HT-29 (cell line): Measurements from ENCODE around the gene PTK7. TPM values are rescaled to one million over a fixed set of nuclear protein-coding genes. Genes with fewer than 3 reads are reported as not detected.

ENCODE experiments used
- DNase-seq: peaks from one replicate; pipeline ENCODE4 v3.0.0-alpha.2; 2015; ENCODE audit warnings: low spot score
- total RNA-seq: library from RNA; depleted of rRNA; stranded (reverse); fragments of >200 nt; shearing (Covaris generic); gene quantifications from 2 replicates; pipeline ENCODE4 v1.2.3, GENCODE V29; 2014

PTK7 gene
- total RNA-seq, 1 experiment from 2014 or later: 56.3 TPM

DNA sequence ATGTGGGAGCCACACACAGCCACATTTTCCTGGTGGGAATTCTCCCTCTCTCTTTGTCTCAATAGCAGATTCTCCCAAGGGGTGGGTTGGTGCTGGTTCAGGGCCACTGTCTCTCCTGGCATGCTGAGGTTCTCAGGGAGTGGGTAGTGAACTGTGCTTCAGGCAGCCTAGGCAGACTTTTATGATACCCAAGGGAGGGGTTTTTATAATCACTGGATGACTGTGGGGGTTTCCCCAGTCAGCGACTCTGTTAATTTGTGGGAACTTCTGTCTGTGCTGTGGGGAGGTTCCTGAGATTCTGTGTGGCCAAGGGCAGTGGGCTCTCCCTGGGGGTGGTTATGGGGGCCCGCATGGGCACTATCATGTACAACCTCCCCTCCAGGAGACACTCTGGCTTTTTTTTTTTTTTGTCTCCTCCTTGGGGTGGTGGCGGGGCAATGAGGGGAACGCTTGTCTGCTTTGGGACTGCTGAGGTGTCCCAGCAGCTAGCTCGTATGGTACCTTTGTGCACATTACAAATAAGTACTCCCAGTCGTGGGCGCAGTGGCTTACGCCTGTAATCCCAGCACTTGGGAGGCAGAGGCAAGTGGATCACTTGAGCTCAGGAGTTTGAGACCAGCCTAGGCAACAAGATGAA, 10.0 kb downstream of the PTK7 start:
- DNase-seq: no peak

DNA sequence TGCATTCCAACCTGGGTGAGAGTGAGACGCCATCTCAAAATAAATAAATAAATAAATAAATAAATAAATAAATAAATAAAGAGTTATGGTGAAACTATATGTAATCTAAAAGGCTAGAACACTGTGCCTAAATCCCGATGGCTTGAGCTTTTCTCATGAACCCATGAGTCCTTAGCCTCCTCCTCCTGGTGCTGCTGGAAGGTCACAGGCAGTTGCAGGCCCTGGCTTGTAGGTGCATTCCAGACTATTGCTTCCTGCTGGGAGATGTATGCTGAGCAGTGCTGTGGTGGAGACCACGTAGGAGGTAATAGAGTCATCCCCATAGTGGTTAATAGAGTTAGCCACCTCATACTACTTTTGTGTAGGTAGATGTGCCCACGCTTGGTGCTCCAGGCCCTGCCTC, 12.5 kb downstream of the PTK7 start:
- peak; percentile 7 for DNase-seq

DNA sequence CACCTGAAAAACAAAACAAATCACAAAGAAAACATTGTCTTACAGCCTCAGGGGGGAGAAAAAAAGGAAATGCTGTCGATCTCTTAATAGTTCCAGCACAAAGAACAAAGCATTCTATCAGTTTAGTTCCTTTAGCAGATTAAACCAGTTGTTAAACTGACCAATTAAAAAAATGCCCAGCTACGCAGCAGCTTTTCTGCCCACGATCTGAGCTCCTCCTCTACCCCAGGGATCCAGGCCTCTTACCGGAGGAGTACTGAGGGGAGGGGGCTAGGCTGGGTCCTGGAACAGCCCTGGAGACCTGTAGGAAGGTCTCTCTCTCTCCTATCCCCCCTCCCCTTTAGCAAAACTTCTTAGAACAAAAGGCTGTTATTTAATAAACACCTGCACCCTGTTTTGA, 13.4 kb downstream of the PTK7 start:
- no peak for DNase-seq

DNA sequence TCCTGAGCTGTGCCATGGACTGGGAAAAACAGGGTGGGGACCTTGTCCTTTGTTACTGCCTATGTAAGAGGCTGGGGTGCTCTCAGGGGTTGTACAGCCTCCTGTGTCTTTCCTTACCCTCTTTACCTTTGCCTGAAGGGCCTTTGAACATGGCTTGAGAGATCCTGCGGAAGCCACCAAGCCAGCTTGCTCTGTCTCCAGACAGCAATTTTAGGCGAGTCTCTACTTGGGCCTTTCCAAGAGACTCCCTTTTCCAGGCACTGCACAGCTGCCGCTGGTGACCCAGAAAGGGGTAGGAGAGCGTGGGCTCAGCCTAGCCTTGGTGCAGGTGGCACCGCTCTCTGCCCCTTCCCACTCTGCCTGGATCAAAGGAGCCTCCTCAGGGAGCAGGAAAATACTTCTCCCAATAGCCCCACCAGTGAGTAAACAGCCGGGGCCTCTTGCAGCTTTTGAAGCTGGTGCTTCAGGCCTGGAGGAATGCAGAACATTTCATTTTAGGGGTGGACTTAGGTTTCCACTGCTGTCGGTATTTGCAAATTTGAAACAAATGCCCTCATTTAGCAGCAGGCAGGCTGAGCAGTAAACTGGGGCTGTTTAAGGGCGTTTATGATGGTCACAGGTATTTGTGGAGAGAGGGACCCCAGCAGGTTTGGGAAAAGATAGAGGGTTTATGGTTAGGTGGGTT, 13.9 kb downstream of the PTK7 start:
- DNase-seq: peak; percentile 20

DNA sequence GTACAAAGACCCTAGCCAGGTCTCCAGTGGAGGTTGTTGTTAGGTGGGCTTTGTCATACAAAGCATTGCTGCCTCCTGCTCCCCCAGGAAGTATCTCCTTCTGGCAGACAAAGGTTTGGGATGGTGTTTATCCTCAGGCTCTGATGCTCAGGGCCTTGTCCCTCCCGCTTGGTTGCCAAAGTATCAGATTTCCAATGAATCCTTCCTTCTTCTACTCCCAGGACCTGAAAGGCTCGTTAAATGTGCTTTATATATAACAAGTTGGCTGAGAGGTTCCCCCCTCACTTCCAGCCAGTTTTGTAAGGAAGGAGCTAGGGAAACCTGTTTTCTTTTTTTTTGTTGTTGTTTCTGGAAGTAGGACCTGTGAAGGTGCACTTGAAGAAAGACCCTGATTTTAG, 14.4 kb downstream of the PTK7 start:
- DNase-seq: peak; percentile 28

DNA sequence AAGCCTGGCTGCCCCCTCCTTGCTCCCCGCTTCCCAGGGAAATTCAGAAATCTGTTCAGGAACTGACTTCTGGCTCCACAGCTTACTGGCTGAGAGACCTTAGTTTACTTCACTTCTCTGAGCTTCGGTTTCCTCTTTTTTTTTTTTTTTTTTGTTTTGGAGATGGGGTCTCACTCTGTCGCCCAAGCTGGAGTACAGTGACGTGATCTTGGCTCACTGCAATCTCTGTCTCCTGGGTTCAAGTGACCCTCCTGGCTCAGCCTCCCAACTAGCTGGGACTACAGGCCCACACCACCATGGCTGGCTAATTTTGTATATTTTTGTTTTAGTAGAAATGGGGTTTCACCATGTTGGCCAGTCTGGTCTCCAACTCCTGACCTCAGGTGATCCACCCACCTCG, 14.9 kb downstream of the PTK7 start:
- DNase-seq: no peak

DNA sequence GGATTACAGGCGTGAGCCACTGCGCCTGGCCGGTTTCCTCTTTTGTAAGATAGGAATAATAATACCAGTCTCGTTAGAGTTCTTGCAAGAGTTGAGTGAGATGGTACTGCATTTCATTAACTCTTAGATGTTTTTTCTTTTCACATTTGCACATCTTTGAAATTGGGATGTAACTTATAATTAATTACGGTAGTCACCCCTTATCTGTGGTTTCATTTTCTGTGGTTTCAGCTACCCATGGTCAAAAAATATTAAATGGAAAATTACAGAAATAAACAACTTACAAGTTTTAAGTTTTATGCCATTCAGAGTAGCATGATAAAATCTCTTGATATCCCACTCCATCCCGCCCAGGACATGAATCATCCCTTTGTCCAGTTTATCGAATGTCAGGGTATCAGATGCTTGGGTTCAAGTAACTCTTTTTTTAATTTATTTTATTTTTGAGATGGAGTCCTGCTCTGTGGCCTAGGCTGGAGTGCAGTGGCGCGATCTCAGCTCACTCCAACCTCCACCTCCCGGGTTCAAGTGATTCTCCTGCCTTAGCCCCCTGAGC, 15.4 kb downstream of the PTK7 start:
- no peak for DNase-seq

DNA sequence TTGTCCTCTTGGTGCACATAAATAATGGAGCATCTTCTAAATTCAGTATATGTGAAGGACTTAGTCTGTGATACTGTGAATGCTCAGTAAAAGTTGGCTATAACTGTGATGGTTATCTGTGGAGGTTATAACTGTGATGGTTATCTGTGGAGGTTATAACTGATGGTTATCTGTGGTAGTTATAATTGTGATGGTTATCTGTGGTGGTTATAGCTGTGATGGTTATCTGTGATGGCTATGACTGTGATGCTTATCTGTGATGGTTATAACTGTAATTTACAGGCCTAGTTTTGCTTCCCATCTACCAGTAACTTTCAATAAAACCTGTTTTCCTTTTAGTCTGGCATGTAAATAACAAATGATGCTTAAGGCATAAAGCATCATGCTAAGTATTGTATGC, 16.5 kb downstream of the PTK7 start:
- DNase-seq: no peak

DNA sequence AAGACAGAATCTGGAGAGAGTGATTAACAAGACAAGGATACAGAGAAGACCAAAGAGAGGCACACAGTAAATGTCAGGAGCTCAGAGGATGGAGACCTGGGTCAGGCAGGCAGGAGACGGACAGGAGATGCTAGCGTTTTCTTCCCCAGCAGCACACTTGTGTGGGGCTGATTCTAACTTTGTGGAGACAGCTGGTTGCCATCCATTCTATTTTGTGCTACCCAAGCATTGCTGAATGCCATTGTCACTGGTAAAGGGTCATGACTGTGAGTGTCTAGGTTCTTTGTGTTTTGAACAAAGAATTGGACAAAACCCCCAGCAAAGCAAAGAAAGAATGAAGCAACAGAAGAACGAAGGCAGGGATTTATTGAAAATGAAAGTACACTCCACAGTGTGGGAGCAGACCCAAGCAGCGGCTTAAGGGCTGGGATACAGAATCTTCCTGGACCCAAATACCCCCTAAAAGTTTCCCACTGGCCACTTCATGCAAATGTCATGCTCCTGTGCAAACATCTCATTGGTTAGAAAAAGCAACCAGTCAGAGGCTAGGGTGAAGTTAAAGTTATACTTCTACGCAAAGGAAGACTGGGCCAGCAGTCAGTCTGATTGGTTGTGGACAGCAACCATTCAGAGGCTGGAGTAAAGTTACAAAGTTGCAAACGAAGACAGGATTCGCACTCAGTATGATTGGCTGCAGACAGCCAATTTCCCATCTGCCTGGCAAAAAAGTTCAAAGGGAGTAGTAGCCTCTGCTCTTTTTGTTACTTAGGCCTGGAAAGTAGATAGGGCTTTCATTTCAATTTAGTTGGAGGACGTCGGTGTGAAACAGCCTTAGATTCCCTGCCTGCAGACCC, 17.5 kb downstream of the PTK7 start:
- DNase-seq: peak; percentile 2

DNA sequence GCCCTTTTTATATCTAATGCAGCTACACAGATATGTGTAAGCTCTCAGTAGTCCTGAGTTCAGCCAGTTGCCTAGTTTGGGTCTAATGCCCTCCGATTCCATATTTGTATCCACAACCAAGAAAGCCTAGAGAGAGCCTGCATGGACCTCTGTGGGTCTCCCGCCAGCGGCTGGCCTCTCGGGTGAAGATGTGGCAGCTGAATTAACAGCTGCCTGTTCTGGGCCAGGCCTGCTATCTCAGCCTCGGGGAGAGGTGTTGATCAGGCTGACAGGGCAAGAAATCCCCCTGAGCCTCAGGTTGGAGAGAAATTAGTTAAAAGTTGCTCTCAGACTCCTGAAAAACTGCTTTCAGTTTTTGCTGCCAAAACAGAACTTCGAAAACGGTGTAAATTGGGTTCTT, 19.8 kb downstream of the PTK7 start:
- peak; percentile 43 for DNase-seq

DNA sequence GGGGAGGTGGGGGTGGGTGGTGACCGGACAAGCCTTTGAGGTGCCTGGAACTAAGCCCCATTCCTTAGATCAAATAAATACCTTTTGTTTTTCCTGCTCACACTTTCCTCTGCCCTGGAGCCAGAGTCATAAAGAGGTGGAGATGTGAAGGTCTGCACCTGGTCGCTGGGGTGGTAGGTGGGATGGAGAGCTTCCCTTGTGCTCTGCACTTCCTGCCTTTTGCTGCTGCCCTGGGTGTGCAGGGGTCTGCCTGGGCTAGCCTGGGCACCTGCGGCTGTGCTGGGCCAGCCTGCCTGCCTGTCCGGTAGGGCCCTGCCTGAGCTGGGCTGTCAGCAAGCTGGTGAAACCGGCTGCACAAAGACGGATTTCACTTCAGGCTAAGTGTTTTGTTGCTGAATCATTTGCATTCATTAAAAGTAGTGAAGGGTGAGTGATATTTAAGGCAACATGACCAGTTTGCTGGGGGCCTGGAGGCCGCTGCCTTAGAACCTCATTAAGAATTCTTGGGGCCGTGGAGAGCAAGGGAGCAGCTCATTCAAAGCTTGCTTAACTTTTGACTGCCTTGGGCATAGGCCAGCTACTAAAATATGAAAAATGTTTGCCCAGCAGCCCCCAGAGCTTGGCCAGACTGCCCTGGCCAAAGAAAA, 20.5 kb downstream of the PTK7 start:
- DNase-seq: peak; percentile 82

DNA sequence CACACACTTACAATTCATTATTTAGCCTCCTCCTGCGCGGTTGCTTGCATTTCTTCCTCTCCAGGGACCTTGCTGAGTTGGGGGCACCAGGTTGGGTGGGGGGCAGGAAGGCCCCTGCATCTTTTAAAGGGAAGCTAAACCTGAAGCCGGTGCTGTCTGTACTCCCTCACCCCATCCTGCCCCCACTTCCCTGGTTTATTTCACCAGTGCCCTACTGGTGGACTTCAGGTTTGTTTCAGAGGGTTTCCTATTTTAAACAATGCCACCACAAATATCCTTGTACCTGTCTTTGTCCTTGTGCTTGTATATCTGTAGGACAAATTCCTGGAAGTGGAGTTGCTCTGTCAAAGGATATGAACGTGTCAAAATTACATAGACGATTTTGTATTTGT, 21.0 kb downstream of the PTK7 start:
- DNase-seq: no peak

DNA sequence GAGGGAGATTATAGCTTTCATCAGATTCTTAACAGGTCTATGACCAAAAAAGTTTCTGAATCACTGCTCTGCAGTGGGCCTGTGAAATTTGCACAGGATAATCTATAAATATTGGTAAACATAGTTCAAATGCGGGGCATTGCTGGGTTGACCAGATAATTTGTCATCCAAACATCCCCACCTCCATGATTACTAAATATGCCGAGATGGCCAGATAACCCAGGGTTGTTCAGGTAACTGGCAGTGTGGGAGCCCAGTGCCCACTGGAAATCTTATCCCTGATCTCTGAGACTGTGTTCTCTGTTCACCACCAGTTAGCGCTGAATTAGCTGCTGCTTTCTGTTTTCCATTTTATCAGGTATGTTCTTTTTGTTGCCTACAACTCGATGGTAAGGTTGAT, 21.4 kb downstream of the PTK7 start:
- no peak for DNase-seq

DNA sequence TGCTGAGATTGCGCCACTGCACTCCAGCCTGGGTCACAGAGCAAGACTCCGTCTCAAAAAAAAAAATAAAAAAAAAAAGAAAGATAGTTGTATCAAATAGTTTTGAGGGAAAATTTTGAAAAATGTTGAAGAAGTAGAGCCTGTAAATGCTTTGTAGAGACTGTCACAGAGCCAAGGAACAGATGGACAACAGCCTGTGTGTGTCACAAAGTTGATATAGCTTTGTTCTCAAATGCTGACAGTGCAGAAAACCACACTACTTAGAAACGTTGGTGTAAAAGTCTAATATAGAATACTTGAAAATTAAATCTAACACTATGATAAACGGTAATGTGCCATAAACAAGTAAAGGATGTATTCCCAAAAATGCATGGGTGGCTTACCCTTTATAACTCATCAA, 25.4 kb downstream of the PTK7 start:
- no peak for DNase-seq

DNA sequence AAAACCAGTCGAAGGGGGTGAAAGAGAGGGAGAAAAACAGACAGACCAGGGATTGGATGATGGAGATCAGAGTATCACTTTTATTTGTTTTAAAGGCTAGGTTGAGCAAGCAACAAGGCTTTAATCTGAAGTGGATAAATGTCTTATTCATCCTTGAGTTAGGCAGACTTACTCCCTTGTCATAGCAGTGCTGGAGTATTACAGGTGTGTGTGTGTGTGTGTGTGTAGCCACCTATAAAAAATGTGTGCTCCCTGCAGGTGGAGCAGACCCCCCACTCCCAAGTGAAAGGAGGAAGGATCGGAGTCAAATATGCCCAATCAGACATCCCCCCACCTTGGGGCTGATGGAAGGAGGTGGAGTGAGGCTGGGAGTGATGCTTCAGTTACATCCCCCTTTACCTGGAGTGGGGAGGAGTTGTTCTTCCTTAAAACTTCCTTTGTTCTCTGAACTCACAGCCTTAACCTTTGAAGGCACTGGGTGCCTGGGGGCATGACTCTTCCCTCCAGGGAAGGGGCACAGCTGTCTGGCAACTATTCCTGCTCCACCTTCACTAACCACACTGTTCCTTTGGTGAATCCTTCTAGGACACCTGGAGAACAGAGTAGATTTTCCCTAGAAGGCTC, 27.3 kb downstream of the PTK7 start:
- DNase-seq: no peak

DNA sequence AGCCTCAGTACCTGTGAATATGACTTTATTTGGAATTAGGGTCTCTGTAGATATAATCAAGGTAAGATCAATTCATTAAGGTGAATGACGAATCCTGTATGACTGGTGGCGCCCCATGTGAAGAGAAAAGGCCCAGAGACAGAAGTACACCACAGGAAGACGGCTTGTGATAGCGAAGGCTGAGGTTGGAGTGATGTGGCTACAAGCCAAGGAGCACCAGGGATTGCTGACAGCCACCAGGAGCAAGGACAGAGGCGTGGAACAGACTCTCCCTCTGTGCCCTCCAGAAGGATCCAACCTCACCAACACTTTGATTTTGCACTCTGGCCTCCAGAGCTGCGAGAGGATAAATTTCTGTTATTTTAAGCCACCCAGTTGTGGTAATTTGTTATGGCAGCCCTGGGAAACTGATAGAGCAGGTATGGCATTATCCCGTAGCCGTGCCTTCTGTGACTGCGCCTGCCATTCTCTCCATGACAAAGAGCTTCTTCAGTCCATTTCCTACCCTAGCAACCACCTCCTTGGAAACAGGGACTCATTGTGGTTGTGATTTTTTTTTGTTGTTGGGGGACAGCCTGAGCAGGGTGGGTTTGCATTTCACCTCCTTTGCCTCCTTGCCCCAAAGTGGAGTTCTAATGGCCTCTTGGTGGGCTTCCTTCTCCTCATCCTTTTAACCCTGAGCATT, 29.6 kb downstream of the PTK7 start:
- no peak for DNase-seq

DNA sequence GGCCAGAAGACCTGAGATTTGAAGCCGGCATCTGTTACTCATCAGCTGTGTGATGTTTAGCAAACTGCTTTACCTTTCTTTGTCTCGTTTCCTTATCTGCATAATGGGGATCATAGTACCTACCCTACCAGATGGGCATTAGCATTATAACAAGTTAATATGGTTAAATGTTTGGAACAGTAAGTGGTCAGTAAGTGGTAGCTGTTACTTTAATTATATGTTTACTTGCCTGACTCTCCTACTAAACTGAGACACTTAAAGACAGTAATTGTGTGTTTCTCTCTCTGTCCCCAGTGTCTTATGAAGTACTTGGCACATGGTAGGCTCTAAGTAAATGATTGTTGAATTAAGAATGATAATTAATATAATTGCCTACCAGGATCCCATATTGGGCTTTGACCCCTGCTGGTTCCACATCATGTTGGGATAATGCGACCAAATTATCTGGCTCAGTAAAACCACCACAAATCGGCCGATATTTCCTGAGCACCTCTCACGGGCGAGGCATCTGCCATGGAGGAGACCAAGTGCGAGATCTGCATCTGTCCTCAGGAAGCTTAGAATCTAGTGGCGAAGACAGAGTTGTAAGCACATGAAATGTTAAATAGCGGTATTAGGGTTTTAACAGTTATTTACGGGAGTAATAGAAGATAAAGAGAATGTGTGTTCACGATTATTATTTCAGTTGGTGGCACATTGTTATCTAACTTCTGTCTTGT, 31.4 kb downstream of the PTK7 start:
- no peak for DNase-seq

DNA sequence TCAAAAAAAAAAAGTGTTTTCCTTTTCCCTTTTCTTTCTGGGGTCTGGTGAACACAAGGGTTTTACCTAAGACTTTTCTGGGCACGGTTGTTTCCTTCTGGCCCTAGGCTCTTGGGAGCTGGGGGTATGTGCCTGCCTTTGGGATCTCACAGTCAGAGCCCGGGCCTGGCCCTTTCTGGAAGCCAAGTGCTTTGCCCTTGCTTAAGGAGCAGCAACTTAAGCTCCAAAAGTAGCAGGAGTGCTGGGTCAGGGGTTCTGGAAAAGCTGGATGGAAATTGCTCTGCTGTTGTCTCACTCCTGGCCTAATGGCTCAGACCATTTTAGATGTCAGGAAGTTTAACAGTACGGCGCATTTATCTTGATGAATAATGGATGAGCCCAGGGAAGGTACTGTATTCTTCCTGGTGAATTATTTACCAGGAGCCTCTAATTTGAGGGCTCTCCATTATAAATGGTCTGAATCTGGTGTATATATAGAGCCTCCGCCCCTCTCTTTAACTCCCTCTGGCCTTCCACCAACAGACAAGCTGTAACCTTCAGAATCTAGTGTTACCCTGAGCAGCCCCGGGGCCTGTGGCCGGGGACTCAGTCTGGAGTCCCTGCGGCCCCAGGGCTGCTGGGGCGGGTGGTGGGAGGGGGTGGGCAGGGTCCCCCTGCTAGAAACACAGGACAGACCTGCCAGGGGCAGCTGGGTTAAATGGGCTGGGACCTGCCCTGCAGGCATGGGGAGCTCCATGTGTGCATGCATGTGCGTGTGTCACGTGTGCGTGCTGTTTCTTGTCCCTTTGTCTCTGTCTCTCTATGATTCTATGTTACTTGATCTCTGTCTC, 37.5 kb downstream of the PTK7 start:
- DNase-seq: peak; percentile 28

DNA sequence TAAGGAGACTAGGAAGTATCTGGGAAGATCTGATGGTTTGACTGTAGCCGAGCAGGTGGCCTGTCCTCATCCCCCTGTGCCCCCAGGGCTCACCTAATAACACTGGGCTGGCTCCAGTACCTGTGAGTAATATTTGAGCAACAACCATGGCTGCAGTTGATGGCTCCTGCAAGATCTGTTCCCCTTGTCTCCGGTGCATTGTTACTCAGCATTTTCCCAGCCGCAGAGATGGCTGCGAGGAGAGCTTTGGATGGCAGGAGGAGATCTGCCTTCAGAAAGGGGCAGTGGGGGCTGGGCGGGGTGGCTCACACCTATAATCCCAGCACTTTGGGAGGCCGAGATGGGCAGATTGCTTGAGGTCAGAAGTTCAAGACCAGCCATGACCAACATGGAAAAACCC, 39.3 kb downstream of the PTK7 start:
- DNase-seq: no peak
